ENCODE measurements around the gene CDADC1.
"Not testable (repeated sequence)": the region's sequence is repeated elsewhere in the genome, so short reads cannot be mapped to it uniquely, and the experiment has no call there.

The CDADC1 gene

DNA sequence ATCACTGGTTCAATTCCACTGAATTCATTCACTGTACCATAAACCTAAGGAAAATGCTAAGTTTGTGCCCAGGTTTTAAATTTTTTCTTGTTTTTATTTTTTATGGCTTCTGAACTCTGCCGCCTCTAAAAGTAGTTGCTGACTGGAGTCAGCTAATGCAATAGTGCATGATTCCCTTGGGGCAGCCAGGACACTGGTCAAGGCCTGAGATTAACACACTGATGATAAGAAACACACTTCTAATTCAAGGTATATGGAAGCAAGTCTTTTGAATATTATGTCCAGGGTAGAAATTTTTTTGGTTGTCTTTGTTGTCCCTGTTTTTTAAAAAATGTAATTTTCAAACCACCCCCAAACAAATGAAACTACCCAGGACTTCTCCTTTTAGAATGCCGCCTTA lies 72.2 kb downstream of the CDADC1 start:
- DNase-seq: no peak

DNA sequence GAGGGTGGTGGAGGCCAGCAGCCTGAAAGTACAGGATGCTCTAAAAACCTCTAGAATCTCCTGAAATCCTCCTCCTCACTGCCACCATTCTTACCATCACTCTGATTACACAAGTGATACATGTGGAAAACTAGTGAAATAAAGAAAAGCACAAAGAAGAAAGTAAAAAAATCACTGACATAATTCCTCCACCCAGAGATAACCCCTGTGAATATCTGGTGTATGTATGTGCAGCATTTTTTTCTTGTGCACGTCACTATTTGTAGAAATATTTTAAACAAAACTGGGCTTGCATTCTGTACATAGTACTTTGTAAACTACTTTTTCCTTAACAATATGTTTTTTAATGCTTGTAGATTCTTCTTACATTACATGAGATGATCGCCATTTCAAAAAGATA lies 73.2 kb downstream of the CDADC1 start:
- DNase-seq: no peak

DNA sequence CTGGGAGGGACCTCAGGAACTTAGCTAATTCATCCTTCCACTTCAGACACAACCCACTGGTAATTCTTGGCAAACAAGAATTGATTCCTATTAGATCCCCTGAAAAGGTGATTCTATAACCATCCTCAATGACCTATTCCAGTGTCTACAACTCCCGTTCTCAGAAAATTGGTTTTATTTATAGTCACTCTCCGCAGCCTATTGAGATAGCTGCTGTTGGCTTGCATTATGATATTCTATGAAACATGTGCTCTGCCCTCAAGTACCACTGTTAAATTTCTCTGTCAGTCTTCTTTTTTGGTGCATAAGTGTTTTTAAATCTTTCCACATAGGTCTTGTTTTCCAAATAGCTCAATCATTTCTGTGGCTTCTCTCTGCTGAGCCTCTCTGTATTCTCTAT lies 75.0 kb downstream of the CDADC1 start:
- DNase-seq: no peak

DNA sequence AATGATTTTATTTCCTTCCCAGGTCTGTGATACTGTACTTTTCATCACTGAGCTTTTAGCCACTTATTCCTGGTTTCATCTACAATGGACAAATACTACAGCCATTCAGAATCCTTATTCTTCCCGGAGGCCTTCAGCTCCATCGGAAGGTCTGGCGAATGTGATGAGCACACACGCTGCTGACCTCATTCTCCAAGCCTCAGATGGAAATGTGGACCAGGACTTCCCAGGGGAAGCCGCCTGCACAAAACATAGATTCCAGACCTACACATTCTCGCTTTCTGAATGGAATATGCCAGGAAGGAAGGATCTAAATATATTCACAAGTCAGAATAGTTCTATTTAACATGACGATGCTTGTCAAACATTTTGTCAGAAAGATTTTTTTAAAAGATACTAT lies 75.6 kb downstream of the CDADC1 start:
- DNase-seq: no peak

DNA sequence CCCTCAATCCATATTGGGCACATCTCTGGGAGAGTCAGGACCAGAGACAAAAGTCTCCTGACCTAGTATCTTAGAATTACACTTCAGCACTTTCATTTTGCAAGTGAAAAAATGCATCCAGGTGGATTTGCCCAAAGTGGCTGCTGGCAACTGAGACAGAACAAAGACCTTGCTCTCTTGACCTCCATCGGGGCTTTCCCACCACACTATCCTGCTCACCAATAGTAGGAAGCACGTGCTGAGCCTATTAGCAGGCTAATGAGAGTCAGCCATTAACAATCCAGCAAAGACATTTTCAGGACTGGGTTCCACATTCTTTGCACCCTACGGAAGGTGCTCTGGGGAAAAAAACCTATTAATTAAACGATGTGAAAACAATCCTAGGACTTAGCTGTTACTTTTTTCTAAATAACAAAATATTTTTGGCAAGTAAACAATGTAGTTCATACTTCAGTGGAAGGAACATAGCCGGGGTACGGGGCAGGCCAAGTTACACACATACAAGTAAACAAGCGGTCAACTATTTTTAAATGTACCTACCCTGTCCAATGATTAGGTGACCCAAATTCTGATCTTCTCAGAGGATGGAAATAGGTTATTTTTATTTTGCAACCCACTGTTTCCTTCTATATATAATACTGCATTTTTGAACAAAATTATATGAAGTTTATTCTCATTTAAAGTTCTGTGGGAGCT lies 78.6 kb downstream of the CDADC1 start:
- no peak for DNase-seq

DNA sequence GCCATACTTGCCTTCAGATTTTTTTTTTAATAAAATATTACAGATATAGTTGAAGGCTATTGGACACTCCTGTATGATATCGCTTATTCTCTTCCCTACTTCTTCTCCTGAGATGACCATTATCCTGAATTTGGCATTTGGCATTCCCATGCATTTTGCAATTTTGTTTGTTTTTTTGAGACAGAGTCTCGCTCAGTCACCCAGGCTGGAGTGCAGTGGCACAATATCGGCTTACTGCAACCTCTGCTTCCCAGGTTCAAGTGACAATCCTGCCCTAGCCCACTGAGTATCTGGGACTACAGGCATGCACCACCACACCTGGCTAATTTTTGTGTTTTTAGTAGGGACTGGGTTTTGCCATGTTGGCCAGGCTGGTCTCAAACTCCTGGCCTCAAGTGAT lies 79.4 kb downstream of the CDADC1 start:
- not testable (repeated sequence) for DNase-seq

DNA sequence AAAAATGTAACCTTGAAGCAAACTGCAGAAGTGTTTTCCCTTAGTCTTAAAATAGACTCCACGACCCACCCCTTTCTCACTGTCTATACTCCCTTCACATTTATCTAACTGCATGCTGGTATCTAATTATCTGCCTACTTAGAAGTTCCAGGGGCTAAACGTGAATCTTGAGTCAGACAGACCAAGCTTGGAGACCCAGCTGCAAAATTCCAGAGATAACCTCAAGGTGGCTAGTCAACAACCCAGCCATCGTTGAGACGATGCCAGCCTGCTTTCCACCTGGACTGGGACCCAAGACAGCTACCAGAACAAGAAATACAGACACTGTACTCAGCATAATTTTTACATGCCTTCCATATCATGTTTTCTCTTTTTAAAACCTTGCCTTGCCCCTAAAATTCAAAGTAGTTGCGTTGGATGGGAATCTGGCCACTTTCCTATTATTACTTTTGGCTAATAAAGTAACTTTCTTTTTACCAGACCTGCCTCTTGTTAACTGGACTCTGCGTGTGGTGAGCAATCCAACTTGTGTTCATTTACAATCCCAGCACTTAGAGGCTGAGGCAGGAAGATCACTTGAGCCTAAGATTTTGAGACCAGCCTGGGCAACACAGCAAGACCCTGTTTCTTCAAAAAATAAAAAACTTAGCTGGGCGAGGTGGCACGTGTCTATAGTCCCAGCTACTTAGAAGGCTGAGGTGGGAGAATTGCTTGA lies 82.3 kb downstream of the CDADC1 start:
- no peak for DNase-seq

DNA sequence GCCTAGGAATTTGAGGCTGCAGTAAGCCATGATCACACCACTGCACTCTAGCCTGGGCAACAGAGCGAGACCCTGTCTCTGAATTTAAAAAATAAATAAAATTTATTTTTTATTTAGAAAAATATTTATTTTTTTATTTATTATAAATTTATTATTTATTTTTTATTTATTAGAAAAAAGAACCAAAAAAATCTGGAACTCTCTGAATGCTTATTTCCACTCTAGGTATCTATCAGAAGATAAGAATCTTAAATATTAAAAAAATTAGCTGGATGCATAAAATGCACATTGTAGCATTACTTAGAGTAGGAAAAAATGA lies 82.8 kb downstream of the CDADC1 start:
- no peak for DNase-seq

DNA sequence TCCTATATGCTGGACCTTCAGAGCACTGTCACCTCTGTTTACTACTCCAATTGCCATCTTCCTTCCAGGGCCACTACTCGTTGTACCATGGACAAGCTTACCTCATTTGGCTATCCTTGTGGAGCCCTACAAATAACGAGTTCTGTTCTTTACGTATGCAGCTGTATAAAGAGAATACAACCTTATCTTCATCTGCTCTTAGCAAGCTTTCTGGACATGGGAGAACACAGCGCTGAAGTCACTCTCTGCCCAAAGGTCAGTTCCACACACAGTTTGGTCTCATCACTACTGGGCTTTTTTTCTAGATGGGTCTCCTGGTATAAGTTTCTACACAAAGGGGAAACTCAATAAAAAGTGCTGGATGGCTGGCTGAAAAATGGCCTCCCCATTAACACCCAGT lies 88.9 kb downstream of the CDADC1 start:
- DNase-seq: no peak

DNA sequence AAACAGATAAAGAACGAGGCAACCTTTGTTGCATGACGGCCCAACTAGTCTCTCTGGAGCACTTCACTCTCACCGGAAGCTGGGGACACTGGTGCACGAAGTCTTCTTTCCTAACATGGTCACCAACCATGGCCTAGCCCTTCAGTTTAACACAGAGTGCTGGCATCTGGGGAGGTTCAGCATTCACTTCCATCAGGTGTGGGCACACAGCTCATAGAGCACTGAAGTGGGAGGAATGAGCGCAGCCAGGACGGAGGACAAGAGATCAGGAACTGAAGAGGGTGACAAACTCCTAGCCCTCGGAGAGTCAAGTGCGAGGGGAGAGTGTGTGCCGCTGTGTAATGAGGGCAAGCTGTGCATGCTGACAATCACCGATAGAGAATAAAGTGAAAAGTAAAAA lies 92.4 kb downstream of the CDADC1 start:
- no peak for DNase-seq

DNA sequence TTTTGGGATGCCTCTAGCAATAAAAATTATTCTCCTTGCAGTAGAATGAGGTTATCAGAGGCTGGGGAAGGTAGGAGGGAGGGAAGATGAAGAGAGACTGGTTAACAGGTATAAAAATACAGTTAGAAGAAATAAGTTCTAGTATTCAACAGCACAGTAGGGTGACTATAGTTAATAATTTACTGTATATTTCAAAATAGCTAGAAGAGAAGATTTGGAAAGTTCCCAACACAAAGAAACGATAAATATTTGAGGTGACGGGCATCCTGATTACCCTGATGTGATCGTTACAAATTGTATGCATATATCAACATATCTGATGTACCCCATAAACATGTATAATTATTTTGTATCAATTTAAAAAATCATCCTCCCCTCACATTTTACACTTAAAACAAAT lies 93.8 kb downstream of the CDADC1 start:
- DNase-seq: no peak

DNA sequence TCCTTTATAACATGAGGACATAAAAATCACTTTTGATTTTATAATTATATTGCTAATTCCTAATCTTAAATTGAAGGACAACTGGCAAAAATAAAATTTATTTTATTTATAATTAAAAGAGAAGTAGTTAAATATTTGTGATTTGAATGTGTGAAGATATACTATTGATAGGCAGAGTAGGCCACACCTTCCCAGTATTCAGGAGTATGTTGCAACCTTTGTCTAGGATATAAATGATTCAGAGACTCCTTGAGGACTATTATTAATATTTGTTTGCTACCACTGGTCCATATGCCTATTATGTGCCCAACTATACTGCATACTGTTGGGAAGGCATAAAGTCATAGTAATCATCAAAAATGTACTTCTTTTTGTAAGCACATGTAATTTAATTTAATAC lies 94.2 kb downstream of the CDADC1 start:
- DNase-seq: no peak

DNA sequence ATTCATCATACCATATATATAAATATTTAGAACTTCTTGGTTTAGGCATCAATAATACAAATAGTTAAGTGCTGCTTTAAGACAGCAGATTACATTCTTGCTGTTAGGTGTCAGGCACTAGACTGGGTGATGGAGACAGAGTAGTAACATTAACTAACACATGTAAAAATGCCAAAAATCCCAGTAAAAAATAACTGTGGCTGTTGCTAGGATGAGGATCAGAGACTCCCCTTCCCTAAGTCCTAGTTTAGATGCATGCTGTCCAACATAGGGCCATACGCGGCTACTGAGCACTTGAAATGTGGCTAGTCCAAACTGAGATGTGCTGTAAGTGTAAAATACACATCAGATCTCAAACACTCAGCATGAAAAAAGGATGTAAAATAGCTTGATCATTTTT lies 94.7 kb downstream of the CDADC1 start:
- no peak for DNase-seq
